GM19455 (cell line): ENCODE results near the gene ACVR1.
"Not testable (repeated sequence)": the region's sequence is repeated elsewhere in the genome, so short reads cannot be mapped to it uniquely, and the experiment has no call there.

Experiments
- ATAC-seq: cut with Tn5 transposase; IDR thresholded peaks from one replicate; pipeline ENCODE4 v1.9.1; 2021; ENCODE audit not compliant: unreplicated experiment

The ACVR1 gene

GRCh38 chr2:157894694-157895435 is 18.7 kb upstream of the ACVR1 start:
- no peak for ATAC-seq

DNA sequence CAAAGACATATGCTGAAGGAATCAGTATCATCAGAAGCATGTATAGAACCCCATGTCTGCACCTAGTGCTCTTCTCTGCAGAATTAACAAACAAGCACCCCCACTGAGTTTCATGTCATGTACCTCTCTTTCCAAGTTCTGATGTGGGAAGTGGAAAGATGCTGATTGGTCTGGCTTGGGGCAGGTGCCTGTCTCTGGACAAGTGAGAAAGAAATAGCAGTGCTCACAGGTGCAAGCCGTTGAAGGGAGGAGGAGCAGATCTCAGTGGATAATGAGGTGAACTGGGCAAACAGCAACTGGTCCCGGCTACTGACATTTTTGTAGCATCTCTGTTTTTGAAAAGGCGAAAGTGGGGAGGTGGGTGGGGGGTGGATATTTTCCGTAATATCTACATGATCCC is 17.5 kb upstream of the ACVR1 start:
- no peak for ATAC-seq

DNA sequence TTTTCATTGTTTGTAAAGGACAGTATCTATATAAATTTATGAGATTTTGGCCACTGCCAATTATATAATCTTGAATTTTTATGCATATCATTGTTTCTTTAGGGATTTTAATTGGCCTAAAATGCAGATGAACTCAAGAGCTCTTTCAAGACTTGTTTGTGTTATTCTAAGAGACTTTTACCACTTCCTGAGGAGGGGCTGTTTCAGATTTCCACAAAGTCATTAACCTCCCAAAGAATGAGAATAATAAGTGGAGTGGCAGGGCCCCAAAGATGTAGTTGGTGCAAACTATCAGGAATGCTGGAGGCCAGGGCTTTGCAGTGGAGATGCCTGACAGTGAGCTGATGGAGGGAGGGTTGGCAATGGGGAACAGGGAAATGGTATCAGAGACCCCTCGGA is 15.5 kb upstream of the ACVR1 start:
- ATAC-seq, result no peak

GRCh38 chr2:157890969-157891642 is 15.0 kb upstream of the ACVR1 start:
- no peak for ATAC-seq

- no peak for ATAC-seq
Observed at GRCh38 chr2:157887946-157888345, 11.8 kb upstream of the ACVR1 start.

GRCh38 chr2:157884533-157884932 is 8.4 kb upstream of the ACVR1 start:
- ATAC-seq, result not testable (repeated sequence)

- no peak for ATAC-seq
Observed at GRCh38 chr2:157880927-157881326, 4.8 kb upstream of the ACVR1 start.

- ATAC-seq, result no peak
Observed at GRCh38 chr2:157877761-157878400, 1.8 kb upstream of the ACVR1 start.

GRCh38 chr2:157876786-157877138 is 632 bp upstream of the ACVR1 start:
- ATAC-seq, result no peak

DNA sequence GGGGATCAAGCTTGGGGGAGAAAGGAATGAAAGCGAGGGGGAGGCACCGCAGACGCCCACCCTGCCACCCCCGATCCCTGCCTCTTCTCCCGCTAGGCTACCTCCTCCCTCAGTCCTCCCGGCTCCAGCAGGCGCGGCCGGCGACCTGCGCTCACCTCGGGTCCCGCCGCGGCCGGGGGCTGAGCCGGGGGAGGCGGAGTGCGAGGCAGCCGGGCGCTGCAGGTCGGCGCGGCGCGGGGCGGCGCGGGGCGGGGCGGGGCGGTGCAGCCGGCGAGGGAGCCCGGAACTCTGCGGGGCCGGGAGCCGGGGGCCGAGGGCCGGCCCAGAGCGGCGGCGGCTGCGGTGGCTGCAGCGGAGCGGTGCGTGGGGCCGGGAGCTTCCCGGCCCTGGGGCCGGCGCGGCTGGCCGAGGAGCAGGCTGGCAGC is 477 bp downstream of the ACVR1 start:
- ATAC-seq, result peak; percentile 40

GRCh38 chr2:157874997-157875640 is 1.0 kb downstream of the ACVR1 start:
- ATAC-seq, result no peak

GRCh38 chr2:157874348-157874747 is 1.8 kb downstream of the ACVR1 start:
- ATAC-seq, result no peak

DNA sequence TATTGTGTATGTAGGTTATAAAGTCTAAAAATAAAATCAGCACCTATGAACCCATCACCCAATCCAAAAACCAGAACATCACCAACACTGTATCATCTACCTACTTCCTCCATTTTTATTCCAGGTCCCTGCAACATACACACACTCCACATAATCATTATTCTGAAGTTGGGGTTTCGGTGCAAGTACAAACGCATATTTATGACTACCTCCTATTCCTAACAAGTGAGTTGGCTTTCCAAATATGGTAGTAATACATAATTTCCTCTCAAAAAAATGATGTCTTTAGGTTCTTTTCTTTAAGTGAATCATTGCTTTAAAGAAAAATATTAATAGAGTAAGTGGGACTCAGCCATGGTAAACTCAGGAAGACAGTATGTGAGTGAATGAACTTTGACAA is 3.3 kb downstream of the ACVR1 start:
- ATAC-seq, result no peak

- ATAC-seq, result no peak
Observed at GRCh38 chr2:157871415-157871814, 4.7 kb downstream of the ACVR1 start.

- ATAC-seq, result no peak
Observed at GRCh38 chr2:157868993-157869392, 7.1 kb downstream of the ACVR1 start.

- no peak for ATAC-seq
Observed at GRCh38 chr2:157867703-157868102, 8.4 kb downstream of the ACVR1 start.

DNA sequence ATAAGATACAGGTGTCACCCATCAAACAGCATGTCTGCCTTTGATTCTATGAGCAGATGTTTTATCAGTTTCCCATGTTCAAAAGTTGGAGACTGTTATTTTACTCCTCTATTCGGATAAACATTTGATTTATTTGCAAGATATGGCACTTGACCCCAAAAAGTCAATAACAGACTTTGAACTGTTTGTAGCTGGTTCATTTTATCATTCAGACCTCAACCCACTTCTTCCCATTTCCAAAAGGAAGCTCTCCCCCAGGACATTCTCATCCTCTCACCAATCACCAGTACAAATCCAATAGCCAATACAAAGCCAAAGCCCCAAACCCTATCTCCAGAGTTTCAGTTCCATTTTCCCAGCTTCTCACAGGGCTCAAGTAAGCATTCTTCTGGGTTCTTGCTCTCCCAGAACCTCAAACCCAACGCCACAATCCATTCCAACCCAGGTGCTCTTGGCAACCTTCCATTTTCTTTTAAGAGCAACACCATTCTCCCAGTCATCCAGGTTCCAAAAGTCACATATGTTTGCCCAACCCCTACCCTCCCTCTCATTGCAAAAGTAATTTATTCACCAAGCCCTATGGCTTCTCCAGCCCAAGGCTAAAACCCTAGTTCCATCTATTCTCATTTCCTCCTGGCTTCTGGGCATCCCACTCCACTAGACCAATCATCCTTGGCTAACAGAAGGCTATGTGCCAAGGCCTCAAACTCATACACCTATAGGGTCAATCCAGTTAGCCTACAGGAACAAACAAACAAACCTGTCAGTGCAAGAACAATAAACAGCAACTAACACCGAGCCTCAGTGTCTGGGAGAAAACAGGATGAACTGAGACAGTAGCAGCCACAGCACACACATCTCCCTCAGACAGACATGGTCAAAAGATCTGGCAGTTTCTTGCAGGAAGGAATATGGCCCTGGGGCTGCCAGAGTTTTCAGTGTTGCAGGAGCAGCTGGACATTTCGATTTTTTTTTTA is 9.2 kb downstream of the ACVR1 start:
- no peak for ATAC-seq

- ATAC-seq, result no peak
Observed at GRCh38 chr2:157866202-157866601, 9.9 kb downstream of the ACVR1 start.

- no peak for ATAC-seq
Observed at GRCh38 chr2:157864857-157865430, 11.2 kb downstream of the ACVR1 start.

GRCh38 chr2:157858846-157859245 is 17.3 kb downstream of the ACVR1 start:
- no peak for ATAC-seq
